Stimulated activated effector memory CD8-positive, alpha-beta T cell treated with anti-CD3 and anti-CD28 coated beads, Interleukin-12 subunit alpha, Interleukin-12 subunit beta, amount 100 ng/mL, for 72 hours (primary cell): ENCODE data around the gene MLIP.
"Not testable (repeated sequence)": the region's sequence is repeated elsewhere in the genome, so short reads cannot be mapped to it uniquely, and the experiment has no call there.

ENCODE experiments used
- ATAC-seq: fragments of 150-1000 bp; cut with Tn5 transposase; 2 replicates; pipeline ENCODE4 v1.10.0; 2021
- DNase-seq, 2 donors: peaks; one replicate each; pipeline ENCODE4 v3.0.0; 2021 to 2022; ENCODE audit warnings: low spot score in 2 of 2
- H3K27ac Mint-ChIP-seq: one replicate; pipeline ENCODE4 v1.8.0; 2022; ENCODE audit warnings: mild to moderate bottlenecking, mixed read lengths
- H3K36me3 Mint-ChIP-seq: one replicate; pipeline ENCODE4 v1.8.0; 2022; ENCODE audit warnings: mild to moderate bottlenecking, mixed read lengths
- H3K4me1 Mint-ChIP-seq: one replicate; pipeline ENCODE4 v1.8.0; 2022; ENCODE audit warnings: mixed read lengths
- H3K4me3 Mint-ChIP-seq: one replicate; pipeline ENCODE4 v1.8.0; 2022; ENCODE audit warnings: mild to moderate bottlenecking, mixed read lengths
- H3K9me3 Mint-ChIP-seq: one replicate; pipeline ENCODE4 v1.8.0; 2022; ENCODE audit warnings: mixed read lengths

Gene MLIP

DNA sequence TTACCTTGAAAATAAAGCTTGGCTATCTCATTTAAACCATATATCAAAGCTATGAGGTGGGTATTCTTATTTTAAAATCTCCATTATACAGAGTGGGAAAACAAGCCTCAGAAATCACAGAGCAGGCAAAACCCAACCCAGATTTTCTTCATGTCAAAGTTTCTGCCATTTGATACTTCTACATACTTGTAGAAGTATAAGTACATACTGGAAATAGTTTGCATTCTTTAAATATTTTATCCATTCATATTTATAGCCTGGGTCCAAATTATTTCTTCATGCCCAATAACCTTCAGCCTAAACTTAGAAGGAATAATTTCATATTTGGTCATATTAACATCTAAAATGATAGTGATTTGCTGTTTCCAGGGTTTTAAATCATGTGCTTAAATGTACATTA lies 61.8 kb downstream of the MLIP start:
- H3K9me3 Mint-ChIP-seq = peaks cover 4% of the 10 kb centered on the region
- no peak overlapping the region for H3K4me3 Mint-ChIP-seq
- no peaks in the 10 kb centered on the region for H3K36me3 Mint-ChIP-seq
- no peak for DNase-seq
- no peak overlapping the region for H3K27ac Mint-ChIP-seq
- no peak for ATAC-seq
- H3K4me1 Mint-ChIP-seq = no peaks in the 10 kb centered on the region

GRCh38 chr6:54179152-54179551 lies 67.9 kb downstream of the MLIP start:
- no peak overlapping the region for H3K27ac Mint-ChIP-seq
- ATAC-seq (no peak), DNase-seq (no peak)
- H3K9me3 Mint-ChIP-seq = peaks cover 13% of the 10 kb centered on the region
- no peak overlapping the region for H3K4me3 Mint-ChIP-seq
- H3K4me1 Mint-ChIP-seq = no peaks in the 10 kb centered on the region
- no peaks in the 10 kb centered on the region for H3K36me3 Mint-ChIP-seq

DNA sequence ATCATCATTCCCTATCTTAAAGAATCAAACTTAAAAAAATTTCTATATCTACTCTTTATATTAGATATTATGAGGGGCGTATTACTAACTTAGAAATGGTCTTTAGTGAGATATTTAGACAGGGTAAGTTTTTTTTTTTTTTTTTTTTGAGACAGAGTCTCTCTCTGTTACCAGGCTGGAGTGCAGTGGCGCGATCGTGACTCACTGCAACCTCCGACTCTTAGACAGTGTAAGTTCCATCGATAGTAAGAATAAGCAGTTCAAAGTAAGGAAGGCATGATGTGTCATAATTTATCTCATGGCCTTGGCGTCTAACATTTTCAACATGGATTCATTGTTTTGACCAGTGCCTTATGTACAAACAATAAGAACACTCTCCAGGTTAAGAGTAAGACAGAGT lies 72.4 kb downstream of the MLIP start:
- no peaks in the 10 kb centered on the region for H3K4me1 Mint-ChIP-seq
- no peak for ATAC-seq
- peaks cover 13% of the 10 kb centered on the region for H3K9me3 Mint-ChIP-seq
- no peak for DNase-seq
- no peak overlapping the region for H3K4me3 Mint-ChIP-seq
- no peaks in the 10 kb centered on the region for H3K36me3 Mint-ChIP-seq
- no peak overlapping the region for H3K27ac Mint-ChIP-seq

- Mint-ChIP-seq H3K4me3 (no peak overlapping the region), H3K36me3 (no peaks in the 10 kb centered on the region), H3K9me3 (peaks cover 2% of the 10 kb centered on the region), H3K4me1 (no peaks in the 10 kb centered on the region), H3K27ac (no peak overlapping the region)
- ATAC-seq (no peak), DNase-seq (no peak)
Observed at GRCh38 chr6:54185885-54186284, 74.6 kb downstream of the MLIP start.

DNA sequence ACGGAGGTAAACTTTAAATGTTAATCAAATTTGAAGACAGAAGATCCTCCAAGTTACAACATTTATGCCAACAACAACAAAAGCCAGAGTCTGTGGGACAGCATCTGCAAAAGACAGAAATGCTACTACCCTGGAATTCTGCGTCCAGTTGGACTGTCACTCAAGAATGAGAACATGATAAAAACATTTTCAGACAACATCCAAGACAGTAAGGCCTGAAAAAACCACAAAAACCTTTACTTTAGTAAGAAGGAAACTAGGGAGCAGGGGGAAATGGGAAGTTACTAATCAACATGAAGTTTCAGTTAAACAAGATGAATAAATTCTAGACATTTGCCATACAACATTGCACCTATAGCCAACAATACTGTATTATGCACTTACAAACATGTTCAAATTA lies 77.6 kb downstream of the MLIP start:
- no peak overlapping the region for H3K27ac Mint-ChIP-seq

GRCh38 chr6:54191461-54191860 lies 80.2 kb downstream of the MLIP start:
- DNase-seq (no peak), ATAC-seq (no peak)
- H3K9me3 Mint-ChIP-seq = no peaks in the 10 kb centered on the region
- no peak overlapping the region for H3K27ac Mint-ChIP-seq
- H3K4me1 Mint-ChIP-seq = no peaks in the 10 kb centered on the region
- H3K4me3 Mint-ChIP-seq = no peak overlapping the region
- H3K36me3 Mint-ChIP-seq = no peaks in the 10 kb centered on the region

More for the DNA sequence above, 77.6 kb downstream of the MLIP start:
- no peaks in the 10 kb centered on the region for H3K36me3 Mint-ChIP-seq
- H3K4me3 Mint-ChIP-seq = no peak overlapping the region
- DNase-seq = no peak
- H3K9me3 Mint-ChIP-seq = peaks cover 2% of the 10 kb centered on the region
- ATAC-seq = no peak
- no peaks in the 10 kb centered on the region for H3K4me1 Mint-ChIP-seq

DNA sequence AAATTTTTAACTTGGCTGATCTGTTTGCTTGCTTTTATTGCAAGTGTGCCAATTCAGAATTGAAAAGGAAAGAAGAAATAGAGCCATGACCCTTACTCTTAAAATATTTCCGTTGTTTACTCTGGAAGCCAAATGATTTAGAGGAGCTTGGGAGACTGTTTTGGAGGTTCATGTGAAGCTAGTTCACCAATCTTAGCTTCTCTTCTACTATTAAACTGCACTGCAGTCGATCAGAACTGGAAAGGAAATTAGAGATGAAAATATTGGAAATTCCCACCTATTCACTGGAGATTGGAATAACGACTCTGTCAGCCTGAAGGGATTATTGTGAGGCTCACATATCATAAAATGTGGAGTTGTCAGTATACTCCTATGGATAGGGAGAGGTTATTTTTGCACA lies 81.8 kb downstream of the MLIP start:
- no peak overlapping the region for H3K4me3 Mint-ChIP-seq
- H3K36me3 Mint-ChIP-seq = no peaks in the 10 kb centered on the region

DNA sequence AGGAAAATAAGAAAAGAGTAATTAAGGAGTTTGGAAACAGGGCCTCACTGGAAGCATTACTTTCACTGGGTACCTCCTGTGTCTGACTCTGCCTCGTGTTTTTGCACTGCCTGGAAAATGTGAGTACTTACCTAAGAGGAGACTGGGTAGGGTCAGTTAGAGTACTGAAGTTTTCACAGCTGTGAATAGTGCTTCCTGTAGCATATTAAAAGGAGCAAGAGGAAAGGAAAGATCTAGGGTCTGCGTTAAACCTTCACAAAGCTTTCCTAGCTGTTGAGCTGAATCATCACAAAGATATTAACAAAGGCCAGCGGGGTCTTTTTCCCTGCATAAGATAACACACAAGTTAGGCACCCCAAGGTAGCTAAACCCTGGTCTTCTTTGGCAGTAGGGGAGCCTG lies 82.3 kb downstream of the MLIP start:
- H3K4me1 Mint-ChIP-seq = no peaks in the 10 kb centered on the region
- DNase-seq (no peak), ATAC-seq (no peak)
- H3K9me3 Mint-ChIP-seq = peaks cover 5% of the 10 kb centered on the region
- H3K27ac Mint-ChIP-seq = no peak overlapping the region
- H3K4me3 Mint-ChIP-seq = no peak overlapping the region
- H3K36me3 Mint-ChIP-seq = no peaks in the 10 kb centered on the region

More for the DNA sequence above, 81.8 kb downstream of the MLIP start:
- DNase-seq (no peak), ATAC-seq (no peak)
- Mint-ChIP-seq H3K27ac (no peak overlapping the region), H3K4me1 (no peaks in the 10 kb centered on the region), H3K9me3 (peaks cover 5% of the 10 kb centered on the region)

DNA sequence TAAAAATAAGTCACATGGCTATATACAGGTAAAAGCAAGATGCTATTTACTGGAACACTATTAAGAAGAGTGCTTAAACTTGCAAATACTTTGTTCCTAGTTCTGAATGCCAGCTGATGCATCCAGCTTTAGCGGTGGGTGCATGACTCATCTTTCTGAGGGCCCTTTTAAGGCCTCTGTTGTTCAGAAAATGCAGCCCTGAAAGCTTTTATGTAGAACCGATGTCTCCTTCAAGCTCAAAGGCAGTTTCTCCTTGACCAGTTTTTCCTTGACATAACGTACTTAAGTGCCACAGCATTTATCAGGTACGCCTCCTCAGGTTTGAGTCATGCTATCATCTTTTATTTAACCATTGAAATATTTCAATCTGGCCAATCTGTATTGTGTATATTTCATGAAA lies 82.8 kb downstream of the MLIP start:
- DNase-seq (no peak), ATAC-seq (no peak)
- no peak overlapping the region for H3K4me3 Mint-ChIP-seq
- H3K27ac Mint-ChIP-seq = no peak overlapping the region
- H3K36me3 Mint-ChIP-seq = no peaks in the 10 kb centered on the region
- no peaks in the 10 kb centered on the region for H3K4me1 Mint-ChIP-seq
- peaks cover 5% of the 10 kb centered on the region for H3K9me3 Mint-ChIP-seq

DNA sequence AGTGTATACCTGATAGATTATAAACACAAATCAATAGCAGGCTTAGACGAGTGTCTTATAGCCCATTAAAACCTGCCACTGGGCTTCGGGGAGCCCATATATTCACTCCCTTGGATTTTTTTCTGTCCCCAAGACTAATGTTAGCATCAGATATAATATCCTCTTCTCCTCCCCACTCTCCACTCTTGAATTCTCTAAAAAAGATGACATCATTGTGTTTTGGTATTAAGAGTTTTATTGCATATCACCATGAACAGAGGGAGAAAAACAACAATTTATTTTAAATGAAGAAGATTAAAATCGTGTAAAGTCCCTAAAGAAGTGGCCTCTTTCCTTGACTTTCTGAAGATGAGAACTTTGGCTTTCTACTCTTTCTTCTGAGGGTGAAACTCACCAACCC lies 84.4 kb downstream of the MLIP start:
- H3K4me3 Mint-ChIP-seq = no peak overlapping the region
- no peaks in the 10 kb centered on the region for H3K4me1 Mint-ChIP-seq
- peaks cover 5% of the 10 kb centered on the region for H3K9me3 Mint-ChIP-seq
- ATAC-seq (no peak), DNase-seq (no peak)
- no peaks in the 10 kb centered on the region for H3K36me3 Mint-ChIP-seq
- no peak overlapping the region for H3K27ac Mint-ChIP-seq

- no peak for ATAC-seq
- H3K27ac Mint-ChIP-seq = no peak overlapping the region
- H3K4me3 Mint-ChIP-seq = no peak overlapping the region
- peaks cover 5% of the 10 kb centered on the region for H3K9me3 Mint-ChIP-seq
- H3K4me1 Mint-ChIP-seq = no peaks in the 10 kb centered on the region
- H3K36me3 Mint-ChIP-seq = no peaks in the 10 kb centered on the region
- DNase-seq = no peak
Observed at GRCh38 chr6:54196905-54197304, 85.7 kb downstream of the MLIP start.

DNA sequence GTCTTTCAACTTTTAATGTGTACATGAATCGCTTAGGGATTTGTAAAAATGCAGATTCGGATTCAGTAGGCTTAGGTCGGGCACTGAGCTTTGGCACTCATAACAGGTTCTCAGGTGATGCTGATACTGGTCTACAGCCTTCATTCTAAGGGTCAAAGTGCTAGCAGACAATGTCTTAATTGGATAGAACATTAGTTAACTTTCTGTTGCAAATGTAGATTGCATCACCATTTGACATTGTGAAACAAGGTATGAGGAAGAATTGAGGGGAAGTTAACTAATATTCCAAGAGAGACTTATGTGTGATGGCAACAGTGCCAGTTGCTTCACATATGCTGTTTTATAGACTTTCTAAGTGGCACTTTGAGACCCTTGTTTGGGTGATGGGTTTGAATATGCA lies 86.9 kb downstream of the MLIP start:
- no peaks in the 10 kb centered on the region for H3K36me3 Mint-ChIP-seq
- peaks cover 5% of the 10 kb centered on the region for H3K9me3 Mint-ChIP-seq
- no peak for DNase-seq
- no peak overlapping the region for H3K27ac Mint-ChIP-seq
- H3K4me3 Mint-ChIP-seq = no peak overlapping the region
- no peak for ATAC-seq
- H3K4me1 Mint-ChIP-seq = no peaks in the 10 kb centered on the region

DNA sequence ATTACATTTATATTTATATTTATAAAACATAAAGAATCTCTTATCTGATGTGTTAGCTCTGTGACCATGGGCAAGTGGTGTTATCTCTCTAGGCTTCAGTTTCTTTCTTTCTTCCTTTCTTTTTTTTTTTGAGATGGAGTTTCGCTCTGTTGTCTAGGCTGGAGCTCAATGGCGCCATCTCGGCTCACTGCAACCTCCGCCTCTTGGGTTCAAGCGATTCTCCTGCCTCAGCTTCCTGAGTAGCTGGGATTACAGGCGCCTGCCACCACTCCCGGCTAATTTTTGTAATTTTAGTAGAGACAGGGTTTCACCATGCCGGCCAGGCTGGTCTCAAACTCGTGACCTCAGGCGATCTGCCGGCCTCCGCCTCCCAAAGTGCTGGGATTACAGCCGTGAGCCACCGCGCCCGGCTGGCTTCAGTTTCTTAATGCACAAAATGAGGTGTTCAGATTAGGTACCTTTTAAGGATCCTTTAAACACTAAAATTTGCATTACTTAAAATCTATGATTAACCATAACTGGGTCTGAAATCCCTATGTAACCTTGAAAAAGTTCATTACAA lies 92.3 kb downstream of the MLIP start:
- DNase-seq, H3K36me3 Mint-ChIP-seq, H3K9me3 Mint-ChIP-seq, H3K4me1 Mint-ChIP-seq, H3K27ac Mint-ChIP-seq, ATAC-seq, H3K4me3 Mint-ChIP-seq: not testable (repeated sequence)

- Mint-ChIP-seq H3K4me3 (no peak overlapping the region), H3K9me3 (no peaks in the 10 kb centered on the region), H3K4me1 (no peaks in the 10 kb centered on the region), H3K36me3 (no peaks in the 10 kb centered on the region), H3K27ac (no peak overlapping the region)
- DNase-seq = no peak
- ATAC-seq = no peak
Observed at GRCh38 chr6:54204921-54205591, 93.8 kb downstream of the MLIP start.

DNA sequence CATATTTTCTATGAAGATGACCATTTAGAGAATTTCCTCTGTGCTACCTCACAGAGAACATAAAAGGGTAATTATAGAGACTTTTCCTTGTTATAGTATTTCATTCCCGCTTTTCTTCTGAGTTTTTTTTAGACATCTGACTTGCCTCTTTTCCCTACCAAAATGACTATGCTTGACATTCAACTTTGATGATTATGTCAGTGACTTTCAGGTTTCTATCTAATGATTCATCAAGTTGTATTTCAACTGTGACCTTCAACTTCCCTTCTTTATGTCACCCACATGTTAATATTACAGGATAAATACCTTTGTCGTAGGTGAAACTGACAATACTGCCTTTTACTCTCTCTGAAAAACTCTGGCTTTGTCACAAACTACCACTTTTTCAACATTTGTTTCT lies 95.3 kb downstream of the MLIP start:
- no peak for ATAC-seq
- Mint-ChIP-seq H3K36me3 (no peaks in the 10 kb centered on the region), H3K4me1 (no peaks in the 10 kb centered on the region), H3K9me3 (no peaks in the 10 kb centered on the region), H3K4me3 (no peak overlapping the region), H3K27ac (no peak overlapping the region)
- no peak for DNase-seq

DNA sequence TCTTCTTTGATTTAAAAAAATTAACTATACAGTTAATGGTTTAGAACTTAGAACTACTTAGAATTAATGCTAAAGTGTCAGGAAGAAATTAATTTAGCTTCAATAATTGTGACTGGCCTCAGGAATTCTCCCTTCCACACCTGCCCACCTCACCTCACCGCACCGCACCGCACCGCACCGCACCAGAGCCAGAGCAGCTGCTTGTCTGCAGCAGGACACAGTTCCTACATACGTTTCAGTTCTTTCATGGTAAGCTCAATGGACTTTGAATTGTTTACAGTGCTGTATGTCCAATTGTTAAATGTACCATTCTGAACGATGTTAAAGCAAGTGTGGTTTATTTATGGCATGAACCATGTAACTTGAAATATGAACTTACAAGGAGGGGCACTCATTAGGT lies 98.7 kb downstream of the MLIP start:
- H3K4me1 Mint-ChIP-seq, H3K9me3 Mint-ChIP-seq, H3K36me3 Mint-ChIP-seq, H3K4me3 Mint-ChIP-seq, ATAC-seq, H3K27ac Mint-ChIP-seq, DNase-seq: not testable (repeated sequence)

DNA sequence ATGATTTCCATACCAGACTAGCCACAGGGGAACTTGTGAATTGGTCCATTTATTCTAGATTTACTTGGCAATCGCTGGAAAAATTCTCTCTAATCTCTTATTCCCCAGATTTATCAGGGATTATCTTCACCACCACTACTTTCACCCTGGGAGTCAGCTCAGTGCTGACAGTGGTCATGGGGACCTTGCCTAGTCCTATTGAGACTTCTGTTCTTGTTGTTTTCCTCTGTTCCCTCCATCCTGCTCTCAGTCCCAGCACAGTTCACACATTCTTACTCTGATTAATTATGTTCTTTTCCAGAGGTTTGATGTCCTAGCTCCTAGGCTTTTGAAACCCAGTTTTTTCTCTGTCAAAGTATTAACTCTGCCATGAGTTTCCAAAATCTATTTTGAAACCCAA lies 103.0 kb downstream of the MLIP start:
- Mint-ChIP-seq H3K4me1 (no peaks in the 10 kb centered on the region), H3K4me3 (no peak overlapping the region), H3K9me3 (peaks cover 10% of the 10 kb centered on the region), H3K36me3 (no peaks in the 10 kb centered on the region), H3K27ac (no peak overlapping the region)
- ATAC-seq (no peak), DNase-seq (no peak)
